Upper lobe of left lung (tissue), 6 donors: ENCODE data around the gene TMUB1. TPM values are rescaled to one million over a fixed set of nuclear protein-coding genes. Genes with fewer than 3 reads are reported as not detected.

Experiments
- ATAC-seq, 2 donors: fragments of 200-7000 bp; cut with Tn5 transposase; one replicate each; pipeline ENCODE4 v1.9.1; 2022; ENCODE audit warnings: mild to moderate bottlenecking in 2 of 2, moderate library complexity in 2 of 2; ENCODE audit not compliant: low FRiP score in 2 of 2
- DNase-seq, 2 donors: peaks; one replicate each; pipeline ENCODE4 v3.0.0-alpha.2; 2019 to 2020
- H3K27ac ChIP-seq, 4 donors: fragments of 200-600 bp; sonication (generic); one replicate each; pipeline ENCODE4 v1.5.1; 2016 to 2019
- H3K27me3 ChIP-seq, 4 donors: fragments of 200-600 bp; sonication (generic); one replicate each; pipeline ENCODE4 v1.5.1; 2017 to 2019
- H3K36me3 ChIP-seq, 4 donors: fragments of 200-600 bp; sonication (generic); one replicate each; pipeline ENCODE4 v1.5.1; 2016 to 2019
- H3K4me1 ChIP-seq, 4 donors: fragments of 200-600 bp; sonication (generic); one replicate each; pipeline ENCODE4 v1.5.1; 2018 to 2019
- H3K4me3 ChIP-seq, 4 donors: fragments of 200-600 bp; sonication (generic); one replicate each; pipeline ENCODE4 v1.5.1; 2017 to 2019; ENCODE audit warnings: mild to moderate bottlenecking in 2 of 4, moderate library complexity in 1 of 4
- H3K9me3 ChIP-seq, 4 donors: fragments of 200-600 bp; sonication (generic); one replicate each; pipeline ENCODE4 v1.5.1; 2018 to 2019
- EP300 ChIP-seq, 4 donors: sonication (generic); formaldehyde crosslinking; IDR thresholded peaks; one replicate each; pipeline ENCODE4 v1.5.1; 2017; ENCODE audit warnings: antibody characterized with exemption in 4 of 4, control low read depth in 2 of 4
- POLR2A ChIP-seq, 4 donors: fragments of 450-650 bp; IDR thresholded peaks; one replicate each; pipeline ENCODE4 v1.5.1; 2016 to 2017; ENCODE audit warnings: antibody characterized with exemption in 4 of 4, mild to moderate bottlenecking in 2 of 4
- POLR2AphosphoS5 ChIP-seq, 2 donors: sonication (generic); formaldehyde crosslinking; IDR thresholded peaks; one replicate each; pipeline ENCODE4 v1.5.1; 2017; ENCODE audit warnings: antibody characterized with exemption in 2 of 2
- WGBS, 2 donors: methylation state at CpG; one replicate each; pipeline ENCODE4 v1.1.5; 2017 to 2018; 5-methylcytosine and 5-hydroxymethylcytosine counted together
- total RNA-seq, 6 donors: library from RNA; depleted of rRNA in 4 of 6; stranded (reverse); fragments of >200 nt in 4 of 6; gene quantifications; one replicate each; pipeline versions ENCODE4 v1.1.0 to v1.2.1, GENCODE V29; 2016 to 2021
- TF ChIP-seq, protein P1 (sequence below), 6 experiments: fragments of 450-650 bp in 4 of 6; fragments of 200-600 bp in 2 of 6; sonication (generic) in 2 of 6; IDR thresholded peaks; one replicate each; pipeline ENCODE4 v1.5.1; 2016 to 2019; ENCODE audit warnings: antibody characterized with exemption in 6 of 6
- donor health status: DM: no; HTN: no; CAD: no; lungs with moderate emphysema.
- donor health status: DM: no; HTN: yes; CAD: no; lungs with severe emphysema.

TMUB1 gene
- total RNA-seq, 6 donors from 2014 or later = 35.3 to 72.9 (median 51.6) TPM

DNA sequence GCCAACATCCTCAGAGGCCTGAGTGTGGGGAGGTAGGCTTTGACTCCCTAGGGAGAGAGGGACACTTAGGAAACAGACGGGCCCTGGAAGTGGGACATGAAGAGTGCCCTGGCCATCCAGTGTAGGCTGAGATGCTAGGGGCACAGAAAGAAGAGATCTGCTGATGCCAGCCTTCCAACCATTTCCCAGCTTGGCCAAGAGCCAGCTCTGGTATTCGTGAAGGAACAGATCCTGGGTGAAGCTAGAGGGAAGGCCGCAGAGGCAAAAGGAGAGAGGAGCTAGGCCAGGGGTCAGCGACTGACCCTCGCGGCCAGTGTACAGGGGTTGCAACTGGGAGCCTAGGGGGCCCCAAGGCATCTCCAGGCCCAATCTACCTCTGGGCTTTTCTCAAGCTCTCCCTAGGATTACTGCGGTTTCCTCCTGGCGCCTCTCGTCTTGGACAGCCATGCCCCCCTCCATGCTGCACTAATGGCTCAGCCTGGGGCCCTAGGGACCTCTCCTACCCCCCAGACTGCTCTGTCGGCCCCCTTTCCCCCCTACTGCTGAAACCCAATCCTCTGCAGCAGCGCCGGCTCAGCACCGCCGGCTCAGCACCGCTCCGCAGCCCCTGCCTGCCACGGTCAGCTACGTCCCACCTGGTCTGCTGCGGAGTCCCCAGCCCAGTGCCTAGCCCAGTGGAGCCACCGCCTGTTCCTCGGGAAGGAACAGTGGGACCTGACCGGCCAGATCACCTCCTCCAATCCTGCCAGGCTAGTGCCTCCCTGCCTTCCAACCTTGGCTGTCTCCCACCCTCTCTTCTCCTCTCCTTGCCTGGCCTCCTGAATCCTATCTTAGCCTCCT is 35.1 kb downstream of the TMUB1 start, which contains the start of gene ASIC3:
Gene ASIC3 (plus strand): TSS at position 556 of the 840 bp plus-strand sequence. CDS start 355 bp downstream, outside the sequence.
- DNase-seq (peak in 1 of 2 donors; percentile 76), ATAC-seq (no peak)
- Histone ChIP-seq H3K27ac (no peak within 1 kb of the TSS), H3K4me1 (peaks cover 9 to 31% (median 11%) of the 10 kb centered on the region in 4 donors), H3K9me3 (no peaks in the 10 kb centered on the region), H3K4me3 (no peak within 1 kb of the TSS), H3K27me3 (no peaks in the 10 kb centered on the region), H3K36me3 (peaks cover 0 to 22% (median 12%) of the 10 kb centered on the region in 4 donors)
- 71 to 80% methylated on average over 14 to 22 of the region's 22 CpGs for WGBS, 2 donors
- TF ChIP-seq EP300 (IDR thresholded peaks at IDR 0.05) (no peak), POLR2A (IDR thresholded peaks at IDR 0.05) (no peak)
- TF ChIP-seq, protein P1, sequence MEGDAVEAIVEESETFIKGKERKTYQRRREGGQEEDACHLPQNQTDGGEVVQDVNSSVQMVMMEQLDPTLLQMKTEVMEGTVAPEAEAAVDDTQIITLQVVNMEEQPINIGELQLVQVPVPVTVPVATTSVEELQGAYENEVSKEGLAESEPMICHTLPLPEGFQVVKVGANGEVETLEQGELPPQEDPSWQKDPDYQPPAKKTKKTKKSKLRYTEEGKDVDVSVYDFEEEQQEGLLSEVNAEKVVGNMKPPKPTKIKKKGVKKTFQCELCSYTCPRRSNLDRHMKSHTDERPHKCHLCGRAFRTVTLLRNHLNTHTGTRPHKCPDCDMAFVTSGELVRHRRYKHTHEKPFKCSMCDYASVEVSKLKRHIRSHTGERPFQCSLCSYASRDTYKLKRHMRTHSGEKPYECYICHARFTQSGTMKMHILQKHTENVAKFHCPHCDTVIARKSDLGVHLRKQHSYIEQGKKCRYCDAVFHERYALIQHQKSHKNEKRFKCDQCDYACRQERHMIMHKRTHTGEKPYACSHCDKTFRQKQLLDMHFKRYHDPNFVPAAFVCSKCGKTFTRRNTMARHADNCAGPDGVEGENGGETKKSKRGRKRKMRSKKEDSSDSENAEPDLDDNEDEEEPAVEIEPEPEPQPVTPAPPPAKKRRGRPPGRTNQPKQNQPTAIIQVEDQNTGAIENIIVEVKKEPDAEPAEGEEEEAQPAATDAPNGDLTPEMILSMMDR (IDR thresholded peaks at IDR 0.05) = no peak

DNA sequence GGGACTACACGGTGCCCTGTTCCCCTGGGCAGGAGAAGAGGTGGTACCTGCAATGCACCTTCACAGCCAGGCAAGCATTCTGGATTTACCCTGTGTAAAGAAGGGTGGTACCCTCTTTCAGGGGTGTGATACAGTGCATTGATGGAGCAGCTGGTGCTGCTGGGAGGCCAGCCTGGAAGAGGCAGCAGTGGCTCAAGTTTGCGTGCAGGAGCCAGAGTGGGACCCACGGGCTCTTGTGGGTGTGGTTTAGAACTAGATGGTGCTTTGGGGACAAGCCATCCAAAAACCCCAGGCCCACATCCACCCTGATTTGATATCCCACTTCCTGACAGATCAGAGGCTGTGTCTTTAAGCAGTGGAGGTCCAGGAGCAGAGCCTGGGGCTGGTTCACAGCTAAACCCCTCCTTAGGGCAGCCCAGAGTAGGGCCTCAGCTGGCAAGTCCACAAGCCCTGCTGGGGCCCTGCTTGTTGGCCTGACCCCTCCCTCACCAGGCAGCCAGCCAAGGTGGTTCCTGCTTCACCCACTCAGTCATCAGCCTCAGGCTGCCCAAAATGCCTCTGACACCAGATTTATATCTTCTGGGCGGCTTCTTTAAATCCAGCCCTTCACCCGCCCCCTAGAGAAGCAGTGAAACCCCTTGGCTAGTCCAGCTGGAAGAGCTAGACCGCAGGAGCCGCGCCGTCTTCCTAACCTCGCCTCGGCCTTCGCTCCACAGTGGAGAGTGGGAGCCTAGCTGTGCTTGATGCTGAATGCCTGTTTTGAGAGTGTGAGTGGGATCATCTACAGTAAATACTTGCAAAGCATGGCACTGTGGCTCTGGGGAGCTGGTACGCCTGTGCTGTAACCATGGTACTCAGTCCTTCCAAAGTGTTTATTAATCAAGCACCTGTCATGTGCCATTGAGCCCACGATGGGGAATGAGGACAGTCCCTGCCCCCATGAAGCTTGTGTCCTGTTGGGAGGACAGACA is 36.4 kb downstream of the TMUB1 start:
- Histone ChIP-seq H3K36me3 (peaks cover 0 to 26% (median 13%) of the 10 kb centered on the region in 4 donors), H3K27ac (no peak overlapping the region), H3K9me3 (no peaks in the 10 kb centered on the region), H3K4me3 (no peak overlapping the region), H3K4me1 (peaks cover 8 to 25% (median 10%) of the 10 kb centered on the region in 4 donors), H3K27me3 (no peaks in the 10 kb centered on the region)
- peak in 1 of 2 donors; percentile 16 for ATAC-seq
- no peak for DNase-seq
- TF ChIP-seq POLR2AphosphoS5 (IDR thresholded peaks at IDR 0.05) (no peak), EP300 (IDR thresholded peaks at IDR 0.05) (no peak), POLR2A (IDR thresholded peaks at IDR 0.05) (no peak)
- TF ChIP-seq, protein P1 (IDR thresholded peaks at IDR 0.05) = no peak
- WGBS, 2 donors = 38 to 41% methylated on average over 6 to 14 of the region's 14 CpGs

DNA sequence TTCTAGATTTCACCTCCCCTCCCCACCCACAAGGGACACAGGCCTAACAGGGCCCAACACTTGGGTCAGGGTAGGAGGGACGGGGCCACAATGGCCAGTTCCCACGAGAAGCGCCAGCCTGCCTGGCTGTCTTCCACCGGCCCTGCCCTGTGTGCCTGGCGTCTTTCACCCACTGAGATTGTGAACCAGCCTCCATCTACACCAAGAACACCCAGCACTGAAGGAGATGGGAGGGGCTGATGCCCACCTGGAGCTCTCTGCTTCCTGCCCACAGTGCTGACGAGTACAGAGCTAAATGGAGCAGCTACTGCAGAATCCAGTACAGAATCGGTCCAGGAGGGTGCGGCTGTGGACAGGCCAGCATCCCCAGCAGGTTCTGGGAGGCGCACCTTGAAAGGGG is 37.3 kb downstream of the TMUB1 start:
- H3K4me1 ChIP-seq = peaks cover 3 to 16% (median 5%) of the 10 kb centered on the region in 4 donors
- DNase-seq (no peak), ATAC-seq (no peak)
- no peaks in the 10 kb centered on the region for H3K9me3 ChIP-seq
- H3K4me3 ChIP-seq = no peak overlapping the region
- 78 to 87% methylated on average over 6 to 9 of the region's 9 CpGs for WGBS, 2 donors
- no peaks in the 10 kb centered on the region for H3K27me3 ChIP-seq
- peaks cover 0 to 32% (median 16%) of the 10 kb centered on the region in 4 donors for H3K36me3 ChIP-seq
- H3K27ac ChIP-seq = no peak overlapping the region
- TF ChIP-seq EP300 (IDR thresholded peaks at IDR 0.05) (no peak), POLR2A (IDR thresholded peaks at IDR 0.05) (no peak), POLR2AphosphoS5 (IDR thresholded peaks at IDR 0.05) (no peak)
- TF ChIP-seq, protein P1 (IDR thresholded peaks at IDR 0.05) = no peak

DNA sequence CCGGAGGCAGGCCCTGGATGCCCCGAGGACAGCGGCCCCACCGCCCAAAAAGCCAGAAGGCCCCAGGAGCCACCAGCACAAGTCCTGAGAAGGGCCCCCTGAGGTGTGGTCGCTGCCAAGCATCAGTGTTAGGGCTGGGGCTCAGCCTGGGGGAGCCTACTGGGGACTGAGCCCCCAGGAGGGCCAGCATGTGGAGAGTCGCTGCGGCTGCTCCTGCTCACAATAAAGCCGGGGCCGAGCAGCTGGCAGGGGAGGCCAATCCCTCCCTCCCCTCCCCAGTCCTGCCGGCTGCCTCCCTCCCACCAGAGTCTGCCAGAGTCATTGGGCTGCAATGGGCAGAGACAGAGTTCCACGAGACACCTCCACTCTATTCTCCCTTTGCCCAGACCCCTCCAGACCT is 38.0 kb downstream of the TMUB1 start:
- Histone ChIP-seq H3K9me3 (no peaks in the 10 kb centered on the region), H3K36me3 (peaks cover 0 to 32% (median 16%) of the 10 kb centered on the region in 4 donors), H3K4me3 (no peak overlapping the region), H3K4me1 (peaks cover 0 to 11% (median 2%) of the 10 kb centered on the region in 4 donors), H3K27me3 (no peaks in the 10 kb centered on the region), H3K27ac (no peak overlapping the region)
- WGBS, 2 donors = 73 to 97% methylated on average over 4 to 7 of the region's 11 CpGs
- ATAC-seq (no peak), DNase-seq (peak in 1 of 2 donors; percentile 58)
- no peak for TF ChIP-seq POLR2AphosphoS5 (IDR thresholded peaks at IDR 0.05)
- no peak for TF ChIP-seq EP300 (IDR thresholded peaks at IDR 0.05)
- no peak for TF ChIP-seq POLR2A (IDR thresholded peaks at IDR 0.05)
- TF ChIP-seq, protein P1 (IDR thresholded peaks at IDR 0.05) = no peak
